SU-DHL-6 (cell line): ENCODE results near the gene COQ2.

Experiments used
- CTCF ChIP-seq: fragments of 200-600 bp; sonication (generic); IDR thresholded peaks from one replicate; pipeline ENCODE4 v1.5.1; 2017; ENCODE audit warnings: antibody characterized with exemption, mild to moderate bottlenecking, low read length, moderate library complexity; ENCODE audit not compliant: insufficient read depth, poor library complexity, severe bottlenecking
- EZH2phosphoT487 ChIP-seq: fragments of 200-600 bp; sonication (generic), shearing (Covaris generic); conservative IDR thresholded peaks from 2 replicates; pipeline ENCODE4 v1.6.1; 2018; ENCODE audit warnings: mild to moderate bottlenecking, antibody characterized with exemption, low read length, moderate library complexity, mixed read lengths

- no peak for TF ChIP-seq CTCF
- no peak for TF ChIP-seq EZH2phosphoT487
Observed at GRCh38 chr4:83268491-83268890, 16.1 kb downstream of the COQ2 start.
